Measurements from ENCODE around the gene WASHC2C.
"Not testable (repeated sequence)": the region's sequence is repeated elsewhere in the genome, so short reads cannot be mapped to it uniquely, and the experiment has no call there.

Gene WASHC2C

GRCh38 chr10:45761622-45762021 lies 34.6 kb downstream of the WASHC2C start:
- DNase-seq (ENCODE audit: low read depth); H3K4me3 ChIP-seq (ENCODE audit: control insufficient read depth, low read depth, low read length): not testable (repeated sequence)

DNA sequence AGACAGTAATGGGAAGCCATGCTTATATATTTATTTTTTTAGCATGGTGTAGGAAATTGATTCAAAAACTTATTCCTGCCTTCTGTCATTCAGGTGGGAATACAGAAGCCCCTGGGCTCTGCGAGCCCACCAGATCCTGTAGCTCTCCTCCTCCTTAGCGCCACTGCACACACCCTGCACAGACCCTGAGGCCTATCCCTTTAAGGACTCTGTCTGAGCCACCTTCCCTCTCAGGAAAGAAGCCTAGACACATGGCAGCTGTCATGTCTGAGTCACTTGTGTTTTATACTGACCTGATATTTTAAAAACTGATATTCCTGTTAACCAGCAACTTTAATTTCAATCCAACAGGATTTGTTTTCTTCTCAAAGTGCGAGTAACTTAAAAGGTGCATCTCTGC lies 36.0 kb downstream of the WASHC2C start:
- H3K4me3 ChIP-seq (ENCODE audit: control insufficient read depth, low read depth, low read length); DNase-seq (ENCODE audit: low read depth): not testable (repeated sequence)

DNA sequence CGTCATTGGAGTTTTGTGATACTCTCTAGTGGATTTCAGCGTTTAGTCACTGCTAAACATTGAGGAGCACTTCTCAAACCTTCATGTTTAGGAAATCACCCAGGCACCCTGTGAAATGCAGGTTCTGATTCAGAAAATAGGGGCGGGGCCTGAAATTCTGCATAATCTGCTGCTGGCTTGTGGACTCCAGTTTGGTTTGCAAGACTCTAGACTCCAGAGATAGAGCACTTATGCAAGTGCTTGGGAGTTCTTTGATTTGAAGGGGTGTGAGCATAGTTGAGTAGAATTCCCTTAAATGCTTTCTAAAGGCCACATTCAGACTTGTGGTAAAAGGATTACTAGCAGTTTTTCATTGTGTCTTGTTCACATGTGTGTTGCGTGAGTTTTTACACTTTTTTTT lies 41.3 kb downstream of the WASHC2C start:
- DNase-seq (ENCODE audit: low read depth); H3K4me3 ChIP-seq (ENCODE audit: control insufficient read depth, low read depth, low read length): not testable (repeated sequence)

DNA sequence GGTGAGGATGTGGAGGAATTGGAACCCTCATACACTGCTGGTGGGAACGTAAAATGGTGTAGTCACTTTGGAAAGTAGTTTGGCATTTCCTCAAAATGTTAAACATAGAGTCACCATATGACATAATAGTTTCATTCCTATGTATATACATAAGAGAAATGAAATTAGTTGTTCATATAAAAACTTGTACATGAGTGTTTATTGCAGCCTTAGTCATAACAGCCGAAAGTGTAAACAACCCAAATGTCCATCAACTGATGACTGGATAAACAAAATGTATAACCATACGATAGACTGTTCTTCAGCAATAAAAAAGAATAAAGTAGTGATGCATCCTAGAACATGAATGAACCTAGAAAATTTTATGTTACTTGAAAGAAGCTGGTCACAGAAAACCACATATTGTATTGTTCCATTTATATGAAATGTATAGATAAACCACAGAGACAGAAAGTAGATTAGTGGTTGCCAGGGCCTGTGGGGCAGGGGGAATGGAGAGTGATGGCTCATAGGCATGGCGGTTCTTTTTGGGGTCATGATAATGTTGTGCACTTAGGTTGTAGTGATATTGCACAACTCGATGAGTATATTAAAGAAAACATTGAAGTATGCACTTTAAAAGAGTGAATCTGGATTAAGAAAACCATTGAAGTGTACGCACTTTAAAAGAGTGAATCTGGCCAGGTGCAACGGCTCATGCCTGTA lies 44.8 kb downstream of the WASHC2C start:
- not testable (repeated sequence) for H3K4me3 ChIP-seq (ENCODE audit: control insufficient read depth, low read depth, low read length); DNase-seq (ENCODE audit: low read depth)

- DNase-seq (ENCODE audit: low read depth); H3K4me3 ChIP-seq (ENCODE audit: control insufficient read depth, low read depth, low read length): not testable (repeated sequence)
These were observed 59.2 kb downstream of the WASHC2C start for GRCh38 chr10:45786217-45786616.

GRCh38 chr10:45787212-45787741 lies 60.2 kb downstream of the WASHC2C start:
- not testable (repeated sequence) for H3K4me3 ChIP-seq (ENCODE audit: control insufficient read depth, low read depth, low read length); DNase-seq (ENCODE audit: low read depth)

DNA sequence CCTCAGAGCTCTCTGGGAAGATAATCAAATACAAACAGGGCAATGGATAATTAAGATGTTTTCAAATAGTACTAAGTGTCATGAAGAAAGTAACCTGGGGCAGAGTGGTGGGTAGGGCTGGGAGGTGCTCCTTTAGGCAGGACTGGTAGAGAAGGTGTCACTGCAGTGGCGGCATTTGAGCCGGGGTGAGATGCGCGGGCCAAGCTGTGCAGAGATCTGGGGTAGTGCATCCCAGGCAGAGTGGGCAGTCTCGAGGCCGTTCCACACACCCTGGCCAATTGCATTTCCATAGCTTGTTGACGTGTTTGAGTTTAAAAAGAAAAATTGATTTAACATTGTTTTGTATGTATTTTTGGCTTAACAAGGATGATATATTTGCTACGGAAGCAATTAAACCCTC lies 62.9 kb downstream of the WASHC2C start:
- H3K4me3 ChIP-seq (ENCODE audit: control insufficient read depth, low read depth, low read length), result not testable (repeated sequence)

GRCh38 chr10:45790694-45791426 lies 63.8 kb downstream of the WASHC2C start:
- not testable (repeated sequence) for H3K4me3 ChIP-seq (ENCODE audit: control insufficient read depth, low read depth, low read length)
- DNase-seq (ENCODE audit: low read depth), result peak; percentile 31

More for the DNA sequence above, 62.9 kb downstream of the WASHC2C start:
- DNase-seq (ENCODE audit: low read depth), result not testable (repeated sequence)

DNA sequence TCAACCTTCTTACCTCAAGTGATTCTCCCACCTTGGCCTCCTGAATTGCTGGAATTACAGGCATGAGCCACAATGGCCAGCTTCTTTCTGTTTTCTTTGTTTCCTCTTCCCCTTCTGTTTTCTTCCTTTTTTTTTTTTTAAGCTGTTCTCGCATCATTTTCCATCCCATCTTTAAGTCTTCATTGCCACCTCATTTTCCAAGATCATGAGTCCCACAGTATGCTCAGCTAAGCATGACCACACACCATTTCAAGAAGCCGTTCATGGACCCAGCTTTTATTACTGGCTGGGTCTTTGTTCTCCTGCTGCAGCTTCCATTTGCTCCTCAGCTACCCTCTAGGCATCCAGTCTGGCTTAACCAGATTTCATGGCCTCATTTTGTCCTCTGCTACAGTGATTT lies 67.7 kb downstream of the WASHC2C start:
- DNase-seq (ENCODE audit: low read depth), result not testable (repeated sequence)

DNA sequence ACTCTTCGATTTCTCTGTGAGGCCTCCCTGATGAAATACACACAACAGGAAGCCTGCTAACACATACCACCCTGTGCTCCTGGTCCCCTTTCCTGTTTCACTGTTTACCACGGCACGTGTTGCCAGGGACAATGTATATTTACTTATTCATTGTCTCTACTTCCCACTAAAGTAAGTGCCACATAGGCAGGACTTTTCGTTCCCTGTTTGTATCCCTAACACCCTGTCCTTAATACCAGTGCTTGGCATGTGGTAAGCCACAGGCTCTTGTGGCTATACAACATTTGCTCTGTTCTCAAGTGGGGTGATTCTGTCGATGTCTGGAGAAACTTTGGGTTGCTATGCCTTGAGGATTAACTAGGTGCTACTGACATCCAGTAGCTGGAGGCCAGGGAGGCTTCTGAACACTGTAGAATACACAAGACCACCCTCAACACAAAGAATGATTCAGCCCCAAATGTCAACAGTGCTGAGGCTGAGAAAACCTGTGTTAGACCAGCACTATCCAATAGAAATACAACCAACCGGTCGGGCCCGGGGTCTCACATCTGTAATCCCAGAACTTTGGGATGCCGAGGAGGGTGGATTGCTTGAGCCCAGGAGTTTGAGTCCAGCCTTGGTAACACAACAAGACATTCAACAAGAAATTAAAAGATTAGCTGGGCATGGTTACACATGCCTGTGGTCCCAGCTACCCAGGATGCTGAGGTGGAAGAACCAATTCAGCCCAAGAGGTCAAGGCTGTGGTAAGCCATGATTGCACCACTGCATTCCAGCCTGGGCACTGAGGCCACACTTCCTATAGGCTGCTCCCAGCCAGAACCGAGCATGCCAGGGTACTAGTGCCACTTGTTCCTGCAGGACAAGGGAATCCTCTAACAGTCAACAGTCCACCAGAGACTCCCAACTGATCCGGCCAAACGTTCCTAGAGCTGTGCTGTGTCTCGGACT lies 76.3 kb downstream of the WASHC2C start:
- not testable (repeated sequence) for H3K4me3 ChIP-seq (ENCODE audit: control insufficient read depth, low read depth, low read length)
- DNase-seq (ENCODE audit: low read depth), result peak; percentile 12

More for the DNA sequence above, 67.7 kb downstream of the WASHC2C start:
- not testable (repeated sequence) for H3K4me3 ChIP-seq (ENCODE audit: control insufficient read depth, low read depth, low read length)

GRCh38 chr10:45804996-45805395 lies 77.9 kb downstream of the WASHC2C start:
- not testable (repeated sequence) for DNase-seq (ENCODE audit: low read depth); H3K4me3 ChIP-seq (ENCODE audit: control insufficient read depth, low read depth, low read length)

GRCh38 chr10:45809837-45810236 lies 82.8 kb downstream of the WASHC2C start:
- peak; percentile 12 for DNase-seq (ENCODE audit: low read depth)
- H3K4me3 ChIP-seq (ENCODE audit: control insufficient read depth, low read depth, low read length), result no peak overlapping the region
- TF ChIP-seq, protein P1, sequence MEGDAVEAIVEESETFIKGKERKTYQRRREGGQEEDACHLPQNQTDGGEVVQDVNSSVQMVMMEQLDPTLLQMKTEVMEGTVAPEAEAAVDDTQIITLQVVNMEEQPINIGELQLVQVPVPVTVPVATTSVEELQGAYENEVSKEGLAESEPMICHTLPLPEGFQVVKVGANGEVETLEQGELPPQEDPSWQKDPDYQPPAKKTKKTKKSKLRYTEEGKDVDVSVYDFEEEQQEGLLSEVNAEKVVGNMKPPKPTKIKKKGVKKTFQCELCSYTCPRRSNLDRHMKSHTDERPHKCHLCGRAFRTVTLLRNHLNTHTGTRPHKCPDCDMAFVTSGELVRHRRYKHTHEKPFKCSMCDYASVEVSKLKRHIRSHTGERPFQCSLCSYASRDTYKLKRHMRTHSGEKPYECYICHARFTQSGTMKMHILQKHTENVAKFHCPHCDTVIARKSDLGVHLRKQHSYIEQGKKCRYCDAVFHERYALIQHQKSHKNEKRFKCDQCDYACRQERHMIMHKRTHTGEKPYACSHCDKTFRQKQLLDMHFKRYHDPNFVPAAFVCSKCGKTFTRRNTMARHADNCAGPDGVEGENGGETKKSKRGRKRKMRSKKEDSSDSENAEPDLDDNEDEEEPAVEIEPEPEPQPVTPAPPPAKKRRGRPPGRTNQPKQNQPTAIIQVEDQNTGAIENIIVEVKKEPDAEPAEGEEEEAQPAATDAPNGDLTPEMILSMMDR (conservative IDR thresholded peaks at IDR 0.05; ENCODE audit: control insufficient read depth, insufficient read depth, low read depth, low read length), result no peak
